Measurements from ENCODE around the gene MLEC. TPM values are rescaled to one million over a fixed set of nuclear protein-coding genes. Genes with fewer than 3 reads are reported as not detected.

The MLEC gene
- total RNA-seq, 1 experiment from 2014 or later, result 181 TPM

DNA sequence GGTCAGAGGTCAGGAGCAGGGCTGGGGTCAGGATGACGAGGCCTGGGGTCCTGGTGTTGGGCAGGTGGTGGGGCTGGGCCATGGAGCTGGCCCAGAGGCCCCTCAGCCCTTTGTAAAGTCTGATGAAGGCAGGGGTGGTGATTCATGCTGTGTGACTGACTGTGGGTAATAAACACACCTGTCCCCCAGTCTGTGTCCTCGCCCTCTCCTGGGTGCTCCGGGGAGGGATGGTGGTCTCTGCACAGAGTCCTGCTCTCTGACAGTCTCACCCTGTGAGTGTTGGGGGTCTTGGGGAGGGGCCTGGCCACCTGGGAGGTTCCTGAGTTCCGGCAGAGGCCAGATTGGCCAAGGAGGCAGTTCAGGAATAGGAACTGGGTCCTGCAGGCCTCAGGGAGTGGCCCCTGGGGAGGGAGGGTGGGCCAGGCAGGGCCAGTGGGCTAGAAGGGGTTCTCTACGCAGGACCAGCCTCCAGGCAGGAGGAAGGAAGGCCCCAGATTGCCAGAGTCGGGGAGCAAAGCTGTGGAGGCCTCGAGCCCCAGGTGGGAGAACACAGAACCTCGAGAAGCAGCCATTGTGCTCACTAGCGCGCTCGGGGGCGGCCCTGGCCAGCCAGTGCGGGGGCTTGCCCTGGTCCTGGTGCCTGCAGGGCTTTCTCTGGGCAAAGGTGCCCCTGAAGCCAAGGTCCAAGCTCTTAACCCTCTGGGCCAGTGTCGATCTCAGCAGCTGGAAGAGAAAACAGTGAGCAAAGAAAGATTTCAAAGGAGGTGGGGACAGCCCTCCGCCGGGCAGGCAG, 53.1 kb downstream of the MLEC start:
- no peaks in the 10 kb centered on the region for H3K79me1 ChIP-seq (ENCODE audit: insufficient read depth, low read depth, low read length, poor library complexity, severe bottlenecking)
- no peak overlapping the region for H3K18ac ChIP-seq (ENCODE audit: insufficient read length, low read depth, low read length)
- TF ChIP-seq, protein P1, sequence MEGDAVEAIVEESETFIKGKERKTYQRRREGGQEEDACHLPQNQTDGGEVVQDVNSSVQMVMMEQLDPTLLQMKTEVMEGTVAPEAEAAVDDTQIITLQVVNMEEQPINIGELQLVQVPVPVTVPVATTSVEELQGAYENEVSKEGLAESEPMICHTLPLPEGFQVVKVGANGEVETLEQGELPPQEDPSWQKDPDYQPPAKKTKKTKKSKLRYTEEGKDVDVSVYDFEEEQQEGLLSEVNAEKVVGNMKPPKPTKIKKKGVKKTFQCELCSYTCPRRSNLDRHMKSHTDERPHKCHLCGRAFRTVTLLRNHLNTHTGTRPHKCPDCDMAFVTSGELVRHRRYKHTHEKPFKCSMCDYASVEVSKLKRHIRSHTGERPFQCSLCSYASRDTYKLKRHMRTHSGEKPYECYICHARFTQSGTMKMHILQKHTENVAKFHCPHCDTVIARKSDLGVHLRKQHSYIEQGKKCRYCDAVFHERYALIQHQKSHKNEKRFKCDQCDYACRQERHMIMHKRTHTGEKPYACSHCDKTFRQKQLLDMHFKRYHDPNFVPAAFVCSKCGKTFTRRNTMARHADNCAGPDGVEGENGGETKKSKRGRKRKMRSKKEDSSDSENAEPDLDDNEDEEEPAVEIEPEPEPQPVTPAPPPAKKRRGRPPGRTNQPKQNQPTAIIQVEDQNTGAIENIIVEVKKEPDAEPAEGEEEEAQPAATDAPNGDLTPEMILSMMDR (conservative IDR thresholded peaks at IDR 0.05), result no peak
- DNase-seq, result no peak
- H2BK5ac ChIP-seq (ENCODE audit: insufficient read length, low read length), result no peak overlapping the region
- no peak overlapping the region for H2AK5ac ChIP-seq (ENCODE audit: insufficient read length, low read length)
- H4K20me1 ChIP-seq (ENCODE audit: control insufficient read depth, insufficient read depth, insufficient read length), result no peaks in the 10 kb centered on the region
- Mint-ChIP-seq H3K36me3 (ENCODE audit: insufficient read depth in 1 of 3, low read depth in 3 of 3) (no peaks in the 10 kb centered on the region), H3K9me3 (no peaks in the 10 kb centered on the region), H3K27ac (peak overlapping the region in 2 of 3 experiments; percentile 26 to 72; a peak in 3 of 7 replicates), H3K4me3 (no peak overlapping the region), H3K27me3 (ENCODE audit: low read depth) (no peaks in the 10 kb centered on the region), H3K4me1 (no peaks in the 10 kb centered on the region)
- H3K4me2 ChIP-seq (ENCODE audit: insufficient read depth, insufficient read length, low read length), result no peak overlapping the region
- no peaks in the 10 kb centered on the region for H3K79me2 ChIP-seq (ENCODE audit: insufficient read depth, low read length)
- H2BK12ac ChIP-seq (ENCODE audit: insufficient read length, low read depth, low read length), result no peak overlapping the region
- H2BK20ac ChIP-seq (ENCODE audit: low read depth, low read length, poor library complexity, severe bottlenecking), result no peak overlapping the region
- no peaks in the 10 kb centered on the region for H3K27me3 ChIP-seq (ENCODE audit: insufficient read depth, low read length)
- no peaks in the 10 kb centered on the region for H3K9me3 ChIP-seq (ENCODE audit: control insufficient read depth, low read depth, low read length)
- H3T11ph ChIP-seq (ENCODE audit: low read length), result no peak overlapping the region
- H3K14ac ChIP-seq (ENCODE audit: insufficient read depth, low read length), result no peak overlapping the region
- no peak overlapping the region for H4K91ac ChIP-seq (ENCODE audit: insufficient read length, low read depth, low read length)
- H3K27ac ChIP-seq (ENCODE audit: insufficient read length, low read depth, low read length), result no peak overlapping the region
- H3K23ac ChIP-seq (ENCODE audit: insufficient read length, low read depth, low read length), result no peak overlapping the region
- H3K4me1 ChIP-seq (ENCODE audit: insufficient read depth, low read length), result no peaks in the 10 kb centered on the region
- no CpG with 5 or more reads among the region's 16 CpGs for WGBS (ENCODE audit: extremely low coverage, insufficient read length, low lambda C conversion rate)
- no peaks in the 10 kb centered on the region for H3K23me2 ChIP-seq (ENCODE audit: insufficient read length, low read depth, low read length, poor library complexity, severe bottlenecking)
- no peak overlapping the region for H2BK15ac ChIP-seq (ENCODE audit: low read depth, low read length)
- H4K5ac ChIP-seq (ENCODE audit: insufficient read length, low read depth, low read length), result no peak overlapping the region
- no peak overlapping the region for H2BK120ac ChIP-seq (ENCODE audit: low read depth, low read length, poor library complexity, severe bottlenecking)
- no peak overlapping the region for H4K8ac ChIP-seq (replicated peaks; ENCODE audit: insufficient read length, low read depth, low read length)
- no peak overlapping the region for H3K9ac ChIP-seq (ENCODE audit: extremely low read depth, insufficient read length, low read length)
- H3K4ac ChIP-seq (ENCODE audit: low read depth, low read length), result no peak overlapping the region
- H2AFZ ChIP-seq (ENCODE audit: low read length), result no peak overlapping the region
- H3K56ac ChIP-seq (ENCODE audit: insufficient read length, low read depth, low read length), result no peak overlapping the region
